ENCODE results near the gene OLFML2A. TPM values are rescaled to one million over a fixed set of nuclear protein-coding genes. Genes with fewer than 3 reads are reported as not detected.
A peak's percentile ranks its signal among the peaks of the same experiment; 100 is the strongest.

OLFML2A gene
- total and polyA plus RNA-seq, 2 donors (not counting 1 experiment from before 2014, with no cell fraction given) = 2.7 to 33.7 TPM

DNA sequence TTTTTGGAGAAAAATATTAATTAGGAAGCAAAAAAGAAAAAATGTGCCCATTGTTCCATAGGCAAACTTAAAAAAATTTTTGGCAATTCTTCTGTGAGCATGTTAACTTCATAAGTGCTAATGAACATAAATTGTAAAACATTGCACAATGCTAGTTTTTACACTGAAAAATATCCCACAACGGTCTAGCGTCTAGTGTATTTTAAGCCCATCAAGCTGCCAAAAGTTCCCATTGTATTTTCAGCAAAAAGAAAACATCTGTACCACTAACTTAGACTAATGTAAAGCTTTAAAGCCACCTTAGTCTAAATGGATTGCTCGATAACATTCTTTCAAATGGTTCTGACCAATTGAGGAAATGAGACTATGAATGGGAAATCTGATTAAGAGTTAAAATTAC lies 8.6 kb upstream of the OLFML2A start:
- Histone ChIP-seq H4K20me1 (ENCODE audit: control insufficient read depth, extremely low read depth, insufficient read depth, low read length) (no peaks in the 10 kb centered on the region), H3K9me3 (ENCODE audit: control insufficient read depth, insufficient read depth, low read depth, low read length) (no peaks in the 10 kb centered on the region), H3K4me2 (ENCODE audit: extremely low read depth, insufficient read depth, low read length) (no peak overlapping the region), H3K27ac (ENCODE audit: insufficient read depth, low read length) (no peak overlapping the region), H2AFZ (ENCODE audit: low read length) (no peak overlapping the region), H3K36me3 (ENCODE audit: control insufficient read depth, insufficient read depth, low read length) (no peaks in the 10 kb centered on the region), H3K4me3 (replicated peaks in 1 of 4; ENCODE audit: control extremely low read depth in 1 of 4, insufficient read depth in 1 of 4, low read depth in 3 of 4, low read length in 4 of 4) (no peak overlapping the region), H3K4me1 (ENCODE audit: control insufficient read depth, extremely low read depth, insufficient read depth, low read length) (peaks cover 5% of the 10 kb centered on the region), H3K27me3 (ENCODE audit: control insufficient read depth, insufficient read depth, low read length) (peaks cover 38% of the 10 kb centered on the region), H3K9ac (ENCODE audit: insufficient read depth, low read length) (no peak overlapping the region), H3K79me2 (ENCODE audit: control insufficient read depth, insufficient read depth, low read length) (no peaks in the 10 kb centered on the region)
- DNase-seq (ENCODE audit: low read depth in 2 of 2) = no peak
- no peak for TF ChIP-seq EZH2 (IDR thresholded peaks at IDR 0.05; ENCODE audit: low read length, missing control alignments)
- TF ChIP-seq, protein P1, sequence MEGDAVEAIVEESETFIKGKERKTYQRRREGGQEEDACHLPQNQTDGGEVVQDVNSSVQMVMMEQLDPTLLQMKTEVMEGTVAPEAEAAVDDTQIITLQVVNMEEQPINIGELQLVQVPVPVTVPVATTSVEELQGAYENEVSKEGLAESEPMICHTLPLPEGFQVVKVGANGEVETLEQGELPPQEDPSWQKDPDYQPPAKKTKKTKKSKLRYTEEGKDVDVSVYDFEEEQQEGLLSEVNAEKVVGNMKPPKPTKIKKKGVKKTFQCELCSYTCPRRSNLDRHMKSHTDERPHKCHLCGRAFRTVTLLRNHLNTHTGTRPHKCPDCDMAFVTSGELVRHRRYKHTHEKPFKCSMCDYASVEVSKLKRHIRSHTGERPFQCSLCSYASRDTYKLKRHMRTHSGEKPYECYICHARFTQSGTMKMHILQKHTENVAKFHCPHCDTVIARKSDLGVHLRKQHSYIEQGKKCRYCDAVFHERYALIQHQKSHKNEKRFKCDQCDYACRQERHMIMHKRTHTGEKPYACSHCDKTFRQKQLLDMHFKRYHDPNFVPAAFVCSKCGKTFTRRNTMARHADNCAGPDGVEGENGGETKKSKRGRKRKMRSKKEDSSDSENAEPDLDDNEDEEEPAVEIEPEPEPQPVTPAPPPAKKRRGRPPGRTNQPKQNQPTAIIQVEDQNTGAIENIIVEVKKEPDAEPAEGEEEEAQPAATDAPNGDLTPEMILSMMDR (conservative IDR thresholded peaks at IDR 0.05 in 1 of 2, IDR thresholded peaks at IDR 0.05 in 1 of 2; ENCODE audit: low read depth in 1 of 2, low read length in 2 of 2) = no peak

DNA sequence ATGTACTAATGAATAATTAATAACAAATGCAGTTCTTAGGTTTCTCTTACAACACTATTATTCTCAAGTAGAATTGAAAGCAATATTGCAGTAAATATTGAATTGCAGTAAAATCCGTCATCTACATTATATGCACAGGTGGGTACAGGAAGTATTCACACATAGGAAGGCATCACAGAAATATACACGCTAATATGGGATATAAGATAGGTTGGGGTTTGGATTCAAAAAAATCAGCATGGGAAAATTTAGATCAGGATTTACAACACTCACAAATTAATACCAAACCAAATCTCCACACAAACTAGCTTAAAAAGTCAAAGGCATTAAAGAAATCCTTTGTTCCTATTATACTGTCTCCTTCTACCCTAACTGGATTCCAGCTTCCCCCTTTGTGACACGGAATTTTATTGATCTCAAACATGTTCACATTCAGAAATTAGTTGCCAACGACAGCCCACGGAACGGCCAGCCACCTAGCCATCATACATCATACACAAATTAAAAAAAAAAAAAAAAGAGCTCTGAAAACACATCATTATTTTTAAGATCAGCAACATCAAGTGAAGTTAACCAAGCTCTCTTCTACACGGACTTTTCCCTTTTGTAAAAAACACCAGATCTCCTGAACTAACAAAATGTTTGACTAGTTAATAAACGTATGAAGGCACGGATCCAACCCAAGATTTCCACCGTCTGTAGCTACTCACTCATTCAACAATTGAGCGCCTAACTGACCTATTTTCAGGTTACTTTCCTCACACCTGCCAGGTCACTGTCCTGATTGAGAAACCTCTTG lies 8.0 kb upstream of the OLFML2A start:
- H3K79me2 ChIP-seq (ENCODE audit: control insufficient read depth, insufficient read depth, low read length) = no peaks in the 10 kb centered on the region
- H3K4me2 ChIP-seq (ENCODE audit: extremely low read depth, insufficient read depth, low read length) = no peak overlapping the region
- no peaks in the 10 kb centered on the region for H3K9me3 ChIP-seq (ENCODE audit: control insufficient read depth, insufficient read depth, low read depth, low read length)
- peak in 1 of 2 donors; percentile 56 for DNase-seq (ENCODE audit: low read depth in 2 of 2)
- H2AFZ ChIP-seq (ENCODE audit: low read length) = no peak overlapping the region
- H3K27ac ChIP-seq (ENCODE audit: insufficient read depth, low read length) = no peak overlapping the region
- no peaks in the 10 kb centered on the region for H4K20me1 ChIP-seq (ENCODE audit: control insufficient read depth, extremely low read depth, insufficient read depth, low read length)
- H3K4me3 ChIP-seq (replicated peaks in 1 of 4; ENCODE audit: control extremely low read depth in 1 of 4, insufficient read depth in 1 of 4, low read depth in 3 of 4, low read length in 4 of 4) = no peak overlapping the region
- H3K36me3 ChIP-seq (ENCODE audit: control insufficient read depth, insufficient read depth, low read length) = no peaks in the 10 kb centered on the region
- peaks cover 5% of the 10 kb centered on the region for H3K4me1 ChIP-seq (ENCODE audit: control insufficient read depth, extremely low read depth, insufficient read depth, low read length)
- TF ChIP-seq, protein P1 (conservative IDR thresholded peaks at IDR 0.05 in 1 of 2, IDR thresholded peaks at IDR 0.05 in 1 of 2; ENCODE audit: low read depth in 1 of 2, low read length in 2 of 2) = no peak
- TF ChIP-seq EZH2 (IDR thresholded peaks at IDR 0.05; ENCODE audit: low read length, missing control alignments) = no peak
- H3K27me3 ChIP-seq (ENCODE audit: control insufficient read depth, insufficient read depth, low read length) = peaks cover 38% of the 10 kb centered on the region
- no peak overlapping the region for H3K9ac ChIP-seq (ENCODE audit: insufficient read depth, low read length)

- Histone ChIP-seq H3K79me2 (ENCODE audit: control insufficient read depth, insufficient read depth, low read length) (no peaks in the 10 kb centered on the region), H3K27ac (ENCODE audit: insufficient read depth, low read length) (no peak overlapping the region), H3K4me1 (ENCODE audit: control insufficient read depth, extremely low read depth, insufficient read depth, low read length) (peaks cover 5% of the 10 kb centered on the region), H3K4me2 (ENCODE audit: extremely low read depth, insufficient read depth, low read length) (peak overlapping the region; percentile 48), H4K20me1 (ENCODE audit: control insufficient read depth, extremely low read depth, insufficient read depth, low read length) (no peaks in the 10 kb centered on the region), H3K9ac (ENCODE audit: insufficient read depth, low read length) (no peak overlapping the region), H3K36me3 (ENCODE audit: control insufficient read depth, insufficient read depth, low read length) (no peaks in the 10 kb centered on the region), H3K4me3 (replicated peaks in 1 of 4; ENCODE audit: control extremely low read depth in 1 of 4, insufficient read depth in 1 of 4, low read depth in 3 of 4, low read length in 4 of 4) (peak overlapping the region in 2 of 4 experiments; percentile 38 to 39), H3K9me3 (ENCODE audit: control insufficient read depth, insufficient read depth, low read depth, low read length) (no peaks in the 10 kb centered on the region), H2AFZ (ENCODE audit: low read length) (no peak overlapping the region), H3K27me3 (ENCODE audit: control insufficient read depth, insufficient read depth, low read length) (peaks cover 36% of the 10 kb centered on the region)
- DNase-seq (ENCODE audit: low read depth in 2 of 2) = peak in 1 of 2 donors; percentile 39
- TF ChIP-seq, protein P1 (conservative IDR thresholded peaks at IDR 0.05 in 1 of 2, IDR thresholded peaks at IDR 0.05 in 1 of 2; ENCODE audit: low read depth in 1 of 2, low read length in 2 of 2) = no peak
- peak; percentile 94 for TF ChIP-seq EZH2 (IDR thresholded peaks at IDR 0.05; ENCODE audit: low read length, missing control alignments)
Measured at GRCh38 chr9:124769549-124770358, 7.2 kb upstream of the OLFML2A start.

Data from fibroblast of lung (primary cell).